GM20000 (cell line): ENCODE measurements around the gene ROBO1.

ENCODE experiments used
- DNase-seq: peaks from one replicate; pipeline ENCODE4 v3.0.0; 2012; ENCODE audit warnings: low spot score
- TF ChIP-seq, protein P1 (sequence below): IDR thresholded peaks from 2 replicates; pipeline ENCODE4 v1.5.1; 2012; ENCODE audit warnings: mild to moderate bottlenecking, control low read depth; ENCODE audit errors: extremely low read depth, missing control alignments

The ROBO1 gene

DNA sequence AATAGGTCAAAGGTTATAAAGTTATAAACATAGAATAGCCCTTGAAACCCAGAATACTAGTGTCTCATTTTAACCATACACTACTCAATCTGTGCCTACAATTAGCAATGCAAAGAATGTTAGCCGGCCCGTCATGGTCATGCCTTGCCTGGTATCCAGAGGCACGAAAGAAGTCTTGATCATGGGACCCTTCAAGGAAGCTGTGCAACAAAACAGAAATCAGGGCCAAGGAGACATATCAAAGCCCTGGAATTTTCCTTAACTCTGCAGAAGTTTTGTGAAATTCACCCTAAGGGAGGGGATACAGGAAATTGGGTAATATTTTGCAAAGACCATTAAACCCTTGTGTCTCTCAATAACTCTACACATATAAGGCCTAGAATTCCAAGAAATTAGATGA lies 482.4 kb downstream of the ROBO1 start:
- DNase-seq: no peak
- TF ChIP-seq, protein P1, sequence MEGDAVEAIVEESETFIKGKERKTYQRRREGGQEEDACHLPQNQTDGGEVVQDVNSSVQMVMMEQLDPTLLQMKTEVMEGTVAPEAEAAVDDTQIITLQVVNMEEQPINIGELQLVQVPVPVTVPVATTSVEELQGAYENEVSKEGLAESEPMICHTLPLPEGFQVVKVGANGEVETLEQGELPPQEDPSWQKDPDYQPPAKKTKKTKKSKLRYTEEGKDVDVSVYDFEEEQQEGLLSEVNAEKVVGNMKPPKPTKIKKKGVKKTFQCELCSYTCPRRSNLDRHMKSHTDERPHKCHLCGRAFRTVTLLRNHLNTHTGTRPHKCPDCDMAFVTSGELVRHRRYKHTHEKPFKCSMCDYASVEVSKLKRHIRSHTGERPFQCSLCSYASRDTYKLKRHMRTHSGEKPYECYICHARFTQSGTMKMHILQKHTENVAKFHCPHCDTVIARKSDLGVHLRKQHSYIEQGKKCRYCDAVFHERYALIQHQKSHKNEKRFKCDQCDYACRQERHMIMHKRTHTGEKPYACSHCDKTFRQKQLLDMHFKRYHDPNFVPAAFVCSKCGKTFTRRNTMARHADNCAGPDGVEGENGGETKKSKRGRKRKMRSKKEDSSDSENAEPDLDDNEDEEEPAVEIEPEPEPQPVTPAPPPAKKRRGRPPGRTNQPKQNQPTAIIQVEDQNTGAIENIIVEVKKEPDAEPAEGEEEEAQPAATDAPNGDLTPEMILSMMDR: no peak

DNA sequence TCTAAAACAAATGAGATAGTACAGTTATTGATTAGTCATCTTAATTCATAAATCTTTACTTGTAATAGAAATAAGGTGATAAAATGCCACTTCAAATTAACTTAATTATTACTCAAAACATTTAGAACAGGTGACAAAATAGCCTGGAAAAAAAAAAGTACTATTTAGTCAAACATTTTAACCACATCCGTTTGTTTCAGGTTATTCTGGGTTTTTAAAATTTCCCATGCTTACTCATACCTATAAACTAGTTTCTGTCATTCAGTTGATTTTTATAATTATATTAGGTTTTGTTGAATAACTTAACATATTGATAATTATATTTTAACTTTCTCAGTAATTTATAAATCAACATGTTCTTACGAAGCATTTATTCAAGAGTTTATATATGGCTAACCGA lies 483.0 kb downstream of the ROBO1 start:
- no peak for DNase-seq
- TF ChIP-seq, protein P1: no peak

DNA sequence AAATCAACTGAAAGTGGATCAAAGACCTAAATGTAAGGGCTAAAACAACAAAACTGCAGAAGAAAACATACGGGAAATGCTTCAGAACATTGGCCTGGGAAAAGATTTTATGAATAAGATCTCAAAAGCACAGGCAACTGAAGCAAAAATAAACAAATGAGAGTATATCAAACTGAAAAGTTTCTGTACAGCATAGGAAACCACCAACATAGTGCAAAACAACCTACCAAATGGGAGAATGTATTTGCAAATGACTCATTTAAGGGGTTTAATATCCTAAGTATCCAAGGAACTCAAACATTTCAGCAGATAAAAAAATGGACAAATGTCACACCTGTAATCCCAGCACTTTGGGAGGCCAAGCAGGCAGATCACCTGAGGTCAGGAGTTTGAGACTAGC lies 489.1 kb downstream of the ROBO1 start:
- TF ChIP-seq, protein P1: no peak
- no peak for DNase-seq

GRCh38 chr3:79268422-79268821 lies 499.4 kb downstream of the ROBO1 start:
- DNase-seq: no peak
- TF ChIP-seq, protein P1: no peak

GRCh38 chr3:79264892-79265291 lies 502.9 kb downstream of the ROBO1 start:
- DNase-seq: no peak
- TF ChIP-seq, protein P1: no peak

- DNase-seq: no peak
- TF ChIP-seq, protein P1: no peak
Observed at GRCh38 chr3:79263423-79263822, 504.4 kb downstream of the ROBO1 start.

DNA sequence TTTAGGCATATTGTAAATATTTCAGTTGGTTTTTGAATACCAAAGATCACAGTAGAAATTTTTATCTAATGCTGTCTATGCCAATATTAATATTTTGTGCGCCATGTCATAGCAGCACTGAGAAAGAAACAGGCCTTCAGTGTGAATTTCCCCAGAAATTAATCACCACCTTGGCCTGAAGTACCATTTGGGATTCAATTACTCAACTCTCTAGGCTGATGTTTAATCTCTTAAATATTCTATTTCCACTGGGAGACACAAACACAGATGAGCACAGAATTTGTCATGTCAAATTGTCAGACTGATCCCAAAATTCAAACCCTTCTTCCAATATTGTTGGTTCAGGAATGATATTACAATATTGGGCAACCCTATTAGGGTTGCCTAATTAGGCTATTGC lies 509.3 kb downstream of the ROBO1 start:
- DNase-seq: no peak
- TF ChIP-seq, protein P1: no peak

- DNase-seq: no peak
- TF ChIP-seq, protein P1: no peak
Observed at GRCh38 chr3:79257791-79258190, 510.0 kb downstream of the ROBO1 start.
